Measurements from ENCODE around the gene SLC39A11. TPM values are rescaled to one million over a fixed set of nuclear protein-coding genes. Genes with fewer than 3 reads are reported as not detected.

SLC39A11 gene
- total RNA-seq, 1 experiment from 2014 or later = 18.9 TPM

- Mint-ChIP-seq H3K36me3 (no peaks in the 10 kb centered on the region), H3K27me3 (ENCODE audit: low read depth) (no peaks in the 10 kb centered on the region), H3K4me1 (peaks cover 4% of the 10 kb centered on the region; the same call in 1 of the 2 replicates), H3K27ac (no peak overlapping the region), H3K4me3 (no peak overlapping the region), H3K9me3 (peaks cover 4% of the 10 kb centered on the region; the same call in 1 of the 2 replicates)
- POLR2A ChIA-PET = no interaction called here
- CTCF ChIA-PET = no interaction called here
- no peak for TF ChIP-seq ZBTB43 (CRISPR knock-in tag; IDR thresholded peaks at IDR 0.05)
- DNase-seq (ENCODE audit: low spot score) = no peak
- ATAC-seq = no peak
Measured at GRCh38 chr17:72924196-72924595, 168.3 kb downstream of the SLC39A11 start.

- ChIA-PET CTCF (interaction anchor here (0.6 to 1.0 kb wide), 2 partner anchors 19 to 64 kb away, joined by 3 to 4 read pairs; no protein-coding TSS in a partner anchor), POLR2A (no interaction called here)
- no peaks in the 10 kb centered on the region for H3K36me3 Mint-ChIP-seq
- ATAC-seq (no peak), DNase-seq (ENCODE audit: low spot score) (no peak)
- TF ChIP-seq FOXP1 (CRISPR knock-in tag; IDR thresholded peaks at IDR 0.05; ENCODE audit: borderline replicate concordance) (no peak), TEAD4 (CRISPR knock-in tag; IDR thresholded peaks at IDR 0.05) (no peak), MYBL2 (CRISPR knock-in tag; IDR thresholded peaks at IDR 0.05) (no peak), MXD4 (CRISPR knock-in tag; IDR thresholded peaks at IDR 0.05; ENCODE audit: borderline replicate concordance) (no peak), ZNF425 (CRISPR knock-in tag; conservative IDR thresholded peaks at IDR 0.05) (no peak), NFYB (CRISPR knock-in tag; conservative IDR thresholded peaks at IDR 0.05; ENCODE audit: low read depth) (no peak), SP1 (CRISPR knock-in tag; conservative IDR thresholded peaks at IDR 0.05) (no peak), ZNF512 (CRISPR knock-in tag; IDR thresholded peaks at IDR 0.05; ENCODE audit: borderline replicate concordance) (no peak), RELA (CRISPR knock-in tag; IDR thresholded peaks at IDR 0.05; ENCODE audit: borderline replicate concordance) (no peak), NR1H2 (CRISPR knock-in tag; IDR thresholded peaks at IDR 0.05) (no peak), FOXJ3 (CRISPR knock-in tag; IDR thresholded peaks at IDR 0.05; ENCODE audit: borderline replicate concordance) (no peak)
- no peaks in the 10 kb centered on the region for H3K27me3 Mint-ChIP-seq (ENCODE audit: low read depth)
- H3K4me1 Mint-ChIP-seq = peaks cover 4% of the 10 kb centered on the region; the same call in 1 of the 2 replicates
- H3K4me3 Mint-ChIP-seq = no peak overlapping the region
- H3K27ac Mint-ChIP-seq = no peak overlapping the region
- H3K9me3 Mint-ChIP-seq = peaks cover 9% of the 10 kb centered on the region
Measured at GRCh38 chr17:72922219-72922618, 170.3 kb downstream of the SLC39A11 start.

- ChIA-PET CTCF (interaction anchor here (1.0 kb wide), 1 partner anchor 65 kb away, joined by 4 read pairs; no protein-coding TSS in a partner anchor), POLR2A (no interaction called here)
- Mint-ChIP-seq H3K27me3 (ENCODE audit: low read depth) (no peaks in the 10 kb centered on the region), H3K4me3 (no peak overlapping the region), H3K36me3 (no peaks in the 10 kb centered on the region), H3K4me1 (peaks cover 4% of the 10 kb centered on the region; the same call in 1 of the 2 replicates), H3K27ac (no peak overlapping the region), H3K9me3 (peaks cover 11% of the 10 kb centered on the region)
- ATAC-seq (no peak), DNase-seq (ENCODE audit: low spot score) (no peak)
- TF ChIP-seq ATF3 (CRISPR knock-in tag; conservative IDR thresholded peaks at IDR 0.05) (no peak), MLX (CRISPR knock-in tag; IDR thresholded peaks at IDR 0.05) (no peak), ZNF512 (CRISPR knock-in tag; IDR thresholded peaks at IDR 0.05; ENCODE audit: borderline replicate concordance) (no peak), CREM (CRISPR knock-in tag; IDR thresholded peaks at IDR 0.05) (no peak), ZNF317 (CRISPR knock-in tag; IDR thresholded peaks at IDR 0.05; ENCODE audit: borderline replicate concordance, low read depth) (no peak), ZSCAN18 (CRISPR knock-in tag; IDR thresholded peaks at IDR 0.05) (no peak), ZNF423 (CRISPR knock-in tag; IDR thresholded peaks at IDR 0.05) (no peak), ZNF671 (CRISPR knock-in tag; IDR thresholded peaks at IDR 0.05) (no peak), ZBTB43 (CRISPR knock-in tag; IDR thresholded peaks at IDR 0.05) (no peak)
Measured at GRCh38 chr17:72921347-72922054, 171.0 kb downstream of the SLC39A11 start.
